ENCODE results near the gene BMP7. TPM values are rescaled to one million over a fixed set of nuclear protein-coding genes. Genes with fewer than 3 reads are reported as not detected.
A peak's percentile ranks its signal among the peaks of the same experiment; 100 is the strongest.

Gene BMP7
- total RNA-seq, 4 donors from 2014 or later: 34.0 to 113 (median 80.2) TPM

- no peaks in the 10 kb centered on the region for H3K27me3 ChIP-seq
These were observed 137.1 kb downstream of the BMP7 start for GRCh38 chr20:57129303-57129702.

GRCh38 chr20:57128044-57128757 is 138.2 kb downstream of the BMP7 start:
- Histone ChIP-seq H3K9me3 (no peaks in the 10 kb centered on the region), H3K27ac (no peak overlapping the region), H3K4me3 (replicated peaks in 1 of 3) (no peak overlapping the region), H3K36me3 (no peaks in the 10 kb centered on the region), H3K27me3 (no peaks in the 10 kb centered on the region), H3K4me1 (peaks cover 6 to 9% of the 10 kb centered on the region in 2 donors)
- intact Hi-C loops (cut with DNase I): no loop called here
- no peak for TF ChIP-seq POLR2A (IDR thresholded peaks at IDR 0.05)
- TF ChIP-seq, protein P1, sequence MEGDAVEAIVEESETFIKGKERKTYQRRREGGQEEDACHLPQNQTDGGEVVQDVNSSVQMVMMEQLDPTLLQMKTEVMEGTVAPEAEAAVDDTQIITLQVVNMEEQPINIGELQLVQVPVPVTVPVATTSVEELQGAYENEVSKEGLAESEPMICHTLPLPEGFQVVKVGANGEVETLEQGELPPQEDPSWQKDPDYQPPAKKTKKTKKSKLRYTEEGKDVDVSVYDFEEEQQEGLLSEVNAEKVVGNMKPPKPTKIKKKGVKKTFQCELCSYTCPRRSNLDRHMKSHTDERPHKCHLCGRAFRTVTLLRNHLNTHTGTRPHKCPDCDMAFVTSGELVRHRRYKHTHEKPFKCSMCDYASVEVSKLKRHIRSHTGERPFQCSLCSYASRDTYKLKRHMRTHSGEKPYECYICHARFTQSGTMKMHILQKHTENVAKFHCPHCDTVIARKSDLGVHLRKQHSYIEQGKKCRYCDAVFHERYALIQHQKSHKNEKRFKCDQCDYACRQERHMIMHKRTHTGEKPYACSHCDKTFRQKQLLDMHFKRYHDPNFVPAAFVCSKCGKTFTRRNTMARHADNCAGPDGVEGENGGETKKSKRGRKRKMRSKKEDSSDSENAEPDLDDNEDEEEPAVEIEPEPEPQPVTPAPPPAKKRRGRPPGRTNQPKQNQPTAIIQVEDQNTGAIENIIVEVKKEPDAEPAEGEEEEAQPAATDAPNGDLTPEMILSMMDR (IDR thresholded peaks at IDR 0.05): no peak
- WGBS, 2 donors: 34 to 50% methylated on average over 12 to 13 of the region's 15 CpGs
- peak; percentile 52 to 60 for DNase-seq

More at GRCh38 chr20:57129303-57129702, 137.1 kb downstream of the BMP7 start:
- intact Hi-C loops (cut with DNase I): no loop called here
- Histone ChIP-seq H3K4me3 (replicated peaks in 1 of 3) (no peak overlapping the region), H3K36me3 (no peaks in the 10 kb centered on the region), H3K9me3 (no peaks in the 10 kb centered on the region), H3K27ac (no peak overlapping the region), H3K4me1 (peaks cover 6 to 9% of the 10 kb centered on the region in 2 donors)
- no peak for TF ChIP-seq POLR2A (IDR thresholded peaks at IDR 0.05)
- TF ChIP-seq, protein P1 (IDR thresholded peaks at IDR 0.05): no peak
- DNase-seq: no peak
- 94 to 97% methylated on average over 8 to 10 of the region's 10 CpGs for WGBS, 2 donors

GRCh38 chr20:57126481-57127092 is 139.9 kb downstream of the BMP7 start:
- Histone ChIP-seq H3K27me3 (no peaks in the 10 kb centered on the region), H3K4me3 (replicated peaks in 1 of 3) (no peak overlapping the region), H3K4me1 (peaks cover 6 to 9% of the 10 kb centered on the region in 2 donors), H3K27ac (no peak overlapping the region), H3K9me3 (no peaks in the 10 kb centered on the region), H3K36me3 (no peaks in the 10 kb centered on the region)
- intact Hi-C loops (cut with DNase I): no loop called here
- 80% methylated on average over 17 of the region's 17 CpGs for WGBS, 2 donors
- no peak for TF ChIP-seq POLR2A (IDR thresholded peaks at IDR 0.05)
- TF ChIP-seq, protein P1 (IDR thresholded peaks at IDR 0.05): no peak
- DNase-seq: no peak

DNA sequence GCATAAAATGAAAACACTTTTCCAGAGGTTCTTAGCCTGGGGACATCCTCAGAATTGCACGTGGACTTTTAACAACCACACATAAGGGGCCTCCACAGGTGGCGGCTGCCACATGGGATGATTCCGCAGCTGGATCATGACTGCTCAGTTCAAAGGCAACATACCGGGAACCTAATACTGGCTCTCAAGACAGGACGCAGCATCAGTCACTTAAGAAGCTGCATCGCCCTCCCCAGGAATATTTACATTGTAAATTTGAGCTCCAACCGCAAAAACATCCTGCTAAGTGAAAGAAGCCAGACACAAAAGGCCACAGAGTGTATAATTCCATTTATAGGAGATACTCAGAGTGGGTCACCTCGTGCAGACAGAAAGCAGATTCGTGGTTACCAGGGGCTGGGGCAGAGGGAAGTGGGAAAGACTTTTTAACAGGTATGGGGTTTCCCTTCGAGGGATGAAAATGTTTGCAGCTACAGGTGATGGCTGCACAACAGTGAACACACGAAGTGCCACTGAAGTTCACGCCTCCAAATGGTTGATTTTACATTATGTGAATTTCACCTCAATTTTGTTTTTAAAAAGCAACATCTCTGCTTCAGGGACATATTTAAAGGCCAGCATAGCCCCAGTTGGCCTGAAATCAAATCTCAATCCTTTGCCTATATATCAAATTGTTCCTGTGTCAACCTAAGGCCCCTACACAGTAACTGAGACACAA is 141.5 kb downstream of the BMP7 start:
- whole genome bisulfite sequencing, 2 donors: 65 to 72% methylated on average over 12 of the region's 12 CpGs
- no peak for DNase-seq
- intact Hi-C loops (cut with DNase I): no loop called here

More for the DNA sequence above, 141.5 kb downstream of the BMP7 start:
- Histone ChIP-seq H3K4me3 (replicated peaks in 1 of 3) (no peak overlapping the region), H3K27ac (no peak overlapping the region), H3K36me3 (no peaks in the 10 kb centered on the region), H3K9me3 (no peaks in the 10 kb centered on the region), H3K4me1 (peaks cover 0 to 6% of the 10 kb centered on the region in 2 donors), H3K27me3 (no peaks in the 10 kb centered on the region)
- no peak for TF ChIP-seq POLR2A (IDR thresholded peaks at IDR 0.05)
- TF ChIP-seq, protein P1 (IDR thresholded peaks at IDR 0.05): no peak

Measured in thyroid gland (tissue), 4 donors.